CD1c-positive myeloid dendritic cell (primary cell): Measurements from ENCODE around the gene SYAP1.
A peak's percentile ranks its signal among the peaks of the same experiment; 100 is the strongest.
"Not testable (repeated sequence)": the region's sequence is repeated elsewhere in the genome, so short reads cannot be mapped to it uniquely, and the experiment has no call there.

Experiments used
- DNase-seq: peaks from one replicate; pipeline ENCODE4 v3.0.0-alpha.2; 2016; ENCODE audit errors: extremely low spot score

The SYAP1 gene, protein sequence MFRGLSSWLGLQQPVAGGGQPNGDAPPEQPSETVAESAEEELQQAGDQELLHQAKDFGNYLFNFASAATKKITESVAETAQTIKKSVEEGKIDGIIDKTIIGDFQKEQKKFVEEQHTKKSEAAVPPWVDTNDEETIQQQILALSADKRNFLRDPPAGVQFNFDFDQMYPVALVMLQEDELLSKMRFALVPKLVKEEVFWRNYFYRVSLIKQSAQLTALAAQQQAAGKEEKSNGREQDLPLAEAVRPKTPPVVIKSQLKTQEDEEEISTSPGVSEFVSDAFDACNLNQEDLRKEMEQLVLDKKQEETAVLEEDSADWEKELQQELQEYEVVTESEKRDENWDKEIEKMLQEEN

GRCh38 chrX:16719334-16720084 is at the start of gene SYAP1:
Gene SYAP1 (plus strand): TSS chrX:16719612. CDS start chrX:16719725, 113 bp downstream.
- DNase-seq = peak; percentile 96

DNA sequence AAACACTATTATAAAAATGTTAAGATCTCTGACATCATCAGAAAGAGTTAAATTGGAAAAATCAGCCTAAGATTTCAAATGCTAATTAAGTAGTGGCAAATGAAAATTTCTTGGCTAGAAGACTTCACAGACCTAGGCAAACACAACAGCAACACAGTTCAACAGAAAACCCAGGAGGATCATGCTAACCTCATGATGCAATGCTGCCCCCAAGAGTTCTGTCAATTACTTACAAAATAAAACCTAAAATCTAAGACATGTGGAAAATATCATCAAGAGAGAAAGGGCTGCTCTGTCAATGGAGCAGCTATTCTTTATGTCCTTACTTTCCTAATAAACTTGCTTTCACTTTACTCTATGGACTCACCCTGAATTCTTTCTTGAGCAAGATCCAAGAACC is 48.4 kb upstream of the SYAP1 start:
- DNase-seq = peak; percentile 14

DNA sequence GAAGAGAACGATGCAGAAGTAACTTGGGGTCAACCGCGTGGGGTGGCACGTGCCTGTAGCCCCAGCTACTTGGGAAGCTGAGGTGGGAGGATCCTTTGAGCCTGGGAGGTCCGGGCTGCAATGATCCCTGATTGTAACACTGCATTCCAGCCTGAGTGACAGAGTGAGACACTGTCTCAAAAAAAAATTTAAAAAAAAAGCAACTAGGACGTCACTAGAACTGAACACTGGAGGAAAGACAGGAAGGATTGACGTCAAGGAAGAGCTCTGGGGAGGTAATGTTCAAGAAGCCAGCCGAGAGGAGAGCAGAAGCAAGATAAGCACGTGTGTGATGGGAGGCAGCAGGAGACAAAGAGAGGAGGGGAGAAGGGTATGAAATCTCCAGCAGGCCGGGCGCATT is 40.7 kb upstream of the SYAP1 start:
- DNase-seq = no peak

GRCh38 chrX:16683007-16683664 is 36.3 kb upstream of the SYAP1 start:
- no peak for DNase-seq

DNA sequence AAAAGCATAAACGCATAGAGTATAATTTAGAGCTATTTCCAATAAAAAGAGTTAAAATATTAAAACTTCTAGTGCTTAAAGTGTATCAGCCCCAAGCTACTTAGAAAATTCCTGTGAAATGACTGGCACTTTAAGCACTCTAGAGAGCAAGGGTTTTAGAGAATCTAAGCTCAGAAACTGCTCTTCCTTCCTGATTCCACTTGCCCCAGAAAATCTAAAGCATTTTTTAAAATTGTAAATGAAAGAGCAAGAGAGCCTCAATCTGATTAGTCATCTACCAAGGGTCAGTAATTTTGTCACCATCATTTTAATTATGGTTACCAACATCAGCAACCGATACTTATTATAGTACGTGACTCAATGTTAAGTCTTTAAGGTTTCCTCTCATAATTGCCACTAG is 31.9 kb upstream of the SYAP1 start:
- DNase-seq = no peak

GRCh38 chrX:16695079-16695676 is 24.2 kb upstream of the SYAP1 start:
- DNase-seq = peak; percentile 58

GRCh38 chrX:16696956-16697355 is 22.5 kb upstream of the SYAP1 start:
- no peak for DNase-seq

DNA sequence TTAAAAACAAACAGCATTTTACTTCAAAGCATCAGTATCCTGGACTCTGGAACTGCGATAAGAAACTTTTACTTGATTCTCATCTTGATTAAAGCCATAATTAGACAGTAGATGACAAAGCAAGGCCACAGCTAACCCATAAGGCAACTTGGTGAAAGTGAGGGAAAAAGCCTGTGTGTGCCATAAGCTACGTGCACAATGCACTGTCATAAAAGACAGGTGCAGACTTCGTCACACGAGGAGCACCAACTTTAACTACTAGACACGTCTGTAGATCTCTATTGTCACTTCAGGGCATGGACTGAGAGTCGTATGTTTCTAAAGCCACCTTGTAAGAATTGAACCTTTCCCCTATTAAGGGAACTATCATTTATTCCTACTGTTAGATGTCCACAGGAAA is 20.0 kb upstream of the SYAP1 start:
- DNase-seq = no peak

- DNase-seq = no peak
These were observed 18.7 kb upstream of the SYAP1 start for GRCh38 chrX:16700734-16701133.

DNA sequence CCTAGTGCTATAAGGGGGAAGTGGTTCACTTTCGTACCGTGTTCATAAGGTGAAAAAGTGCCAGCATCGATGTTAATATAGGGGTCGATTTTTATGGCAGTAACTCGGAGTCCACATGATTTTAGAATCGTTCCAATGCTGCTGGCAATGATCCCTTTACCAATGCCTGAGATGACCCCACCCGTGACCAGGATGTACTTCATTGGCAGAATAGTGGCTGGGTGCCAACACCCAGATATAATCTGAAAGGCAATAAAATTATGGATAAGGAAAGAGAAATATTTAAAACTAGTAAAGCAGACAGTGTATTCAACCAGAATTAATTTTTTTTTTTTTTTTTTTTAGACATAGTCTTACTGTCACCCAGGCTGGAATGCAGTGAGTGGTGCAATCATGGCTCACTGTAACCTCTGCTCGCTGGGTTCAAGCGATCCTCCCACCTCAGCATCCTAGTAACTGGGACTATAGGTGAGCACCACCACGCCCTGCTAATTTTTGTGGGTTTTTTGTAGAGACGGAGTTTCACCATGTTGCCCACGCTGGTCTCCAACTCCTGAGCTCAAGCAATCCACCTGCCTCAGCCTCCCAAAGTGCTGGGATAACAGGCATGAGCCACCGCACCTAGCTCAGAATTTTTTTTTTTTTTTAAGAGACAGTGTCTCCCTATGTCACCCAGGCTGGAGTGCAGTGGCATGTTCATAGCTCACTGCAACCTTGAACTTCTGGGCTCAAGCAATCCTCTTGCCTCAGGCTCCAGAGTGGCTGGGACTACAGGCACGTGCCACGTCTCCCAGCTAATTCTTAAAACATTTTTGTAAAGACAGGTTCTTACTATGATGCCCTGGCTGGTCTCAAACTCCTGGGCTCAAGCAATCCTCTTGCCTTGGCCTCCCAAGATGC is 16.5 kb upstream of the SYAP1 start:
- DNase-seq = no peak

GRCh38 chrX:16705370-16705769 is 14.0 kb upstream of the SYAP1 start:
- no peak for DNase-seq

DNA sequence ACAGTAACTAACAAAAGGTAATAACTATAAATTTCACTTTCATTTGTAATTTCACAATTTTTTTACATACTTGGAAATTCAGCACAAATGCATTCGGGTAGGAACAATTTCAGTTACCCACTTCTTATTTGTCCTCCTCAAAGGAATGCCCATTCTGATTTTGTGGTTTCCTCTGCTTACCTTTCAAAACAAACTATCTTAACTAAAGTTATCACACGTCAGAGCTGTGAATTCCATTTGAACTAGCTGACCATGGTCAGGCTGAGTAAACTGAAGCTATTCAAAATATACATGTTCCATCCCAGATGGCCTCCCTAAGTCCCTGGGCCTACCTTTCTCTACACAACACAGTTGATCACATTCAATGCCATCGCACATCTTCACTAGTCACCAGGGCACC is 11.4 kb upstream of the SYAP1 start:
- DNase-seq = no peak

GRCh38 chrX:16711219-16711811 is 8.1 kb upstream of the SYAP1 start:
- DNase-seq = no peak

DNA sequence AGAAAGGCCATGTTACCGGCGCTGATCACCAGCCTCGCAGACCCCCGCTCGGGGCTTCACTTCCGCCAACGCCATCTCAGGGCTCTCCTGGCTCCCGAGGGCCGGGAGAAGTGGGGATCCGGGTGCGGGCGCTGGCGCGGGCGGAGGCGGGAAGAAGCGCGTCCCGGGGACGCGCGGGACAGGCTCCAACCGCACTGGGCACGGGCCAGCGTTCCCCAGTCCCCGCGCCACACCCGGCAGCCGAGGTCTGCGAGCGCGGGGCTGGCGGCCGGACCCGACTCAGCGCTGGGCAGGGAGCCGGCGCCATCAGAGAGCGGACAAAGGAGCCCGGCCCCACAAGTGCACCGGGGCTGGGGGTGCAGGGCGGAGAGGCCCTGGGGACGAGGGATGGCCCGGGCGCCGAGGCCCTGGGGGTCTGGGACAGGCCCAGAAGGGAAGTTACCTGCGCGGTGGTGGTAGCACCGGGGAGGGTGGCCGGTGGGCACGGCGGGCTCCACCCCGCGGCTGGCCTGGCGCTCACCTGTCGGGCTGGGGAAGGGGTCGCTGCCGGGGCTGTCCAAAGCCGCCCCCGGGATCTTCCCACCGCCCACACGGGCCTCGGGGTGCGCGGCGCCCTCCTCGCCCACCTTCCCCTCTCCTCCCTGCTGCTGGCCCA is 7.4 kb upstream of the SYAP1 start:
- peak; percentile 3 for DNase-seq

DNA sequence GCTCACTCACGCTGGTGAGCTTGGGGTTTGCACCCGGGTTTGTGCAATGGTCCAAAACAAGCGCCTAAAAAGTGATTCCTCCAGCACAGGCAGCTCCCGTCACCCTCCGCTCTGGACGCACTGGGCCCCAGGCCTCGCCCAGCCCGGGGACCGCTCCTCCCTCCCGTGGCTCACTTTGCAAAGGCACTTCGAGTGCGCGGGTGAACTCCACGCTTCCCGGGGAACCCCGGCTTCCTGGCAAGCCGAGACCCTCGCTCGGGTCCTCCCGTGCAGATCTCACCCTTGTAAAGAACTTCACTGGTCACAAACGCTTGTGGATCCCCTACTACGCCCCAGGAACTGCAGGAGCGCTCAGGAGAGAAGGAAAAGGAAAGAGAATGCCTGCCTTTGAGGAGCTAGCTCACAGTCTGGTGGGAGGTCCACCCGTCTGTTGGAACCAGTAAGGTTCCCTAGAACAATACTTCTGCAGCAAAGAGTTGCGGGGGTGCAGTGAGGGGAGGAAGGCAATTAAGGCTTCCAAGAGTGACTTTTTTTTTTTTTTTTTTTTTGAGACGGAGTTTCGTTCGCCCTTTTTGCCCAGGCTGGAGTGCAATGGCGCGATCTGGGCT is 6.8 kb upstream of the SYAP1 start, which contains the start of gene CTPS2:
Gene CTPS2 (minus strand): TSS at position 122 of the 608 bp plus-strand sequence. CDS start 9,767 bp downstream, outside the sequence.
- DNase-seq = peak; percentile 40

- no peak for DNase-seq
These were observed 4.9 kb upstream of the SYAP1 start for GRCh38 chrX:16714504-16714903.

- not testable (repeated sequence) for DNase-seq
These were observed 3.8 kb upstream of the SYAP1 start for GRCh38 chrX:16715638-16716037.

GRCh38 chrX:16716451-16716850 is 3.0 kb upstream of the SYAP1 start:
- not testable (repeated sequence) for DNase-seq

GRCh38 chrX:16718824-16719333 is 533 bp upstream of the SYAP1 start:
- DNase-seq = no peak
